ENCODE measurements around the gene GGA1.

DNA sequence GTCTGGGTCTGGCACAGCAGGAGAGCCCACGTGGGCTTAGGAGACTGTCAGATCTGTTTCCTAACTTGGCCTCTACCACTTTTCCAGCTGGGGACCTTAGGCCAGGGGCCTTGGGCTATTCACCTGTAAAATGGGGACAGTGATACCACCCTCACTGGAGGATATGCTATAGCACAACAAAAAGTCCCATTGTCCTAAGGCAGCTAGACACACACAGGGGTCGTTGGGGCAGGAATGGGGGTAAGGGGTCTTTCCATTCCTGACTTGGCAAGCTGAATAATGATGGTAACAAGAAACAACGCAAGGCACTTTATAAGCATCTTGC is 28.3 kb downstream of the GGA1 start:
- TF ChIP-seq, protein P1, sequence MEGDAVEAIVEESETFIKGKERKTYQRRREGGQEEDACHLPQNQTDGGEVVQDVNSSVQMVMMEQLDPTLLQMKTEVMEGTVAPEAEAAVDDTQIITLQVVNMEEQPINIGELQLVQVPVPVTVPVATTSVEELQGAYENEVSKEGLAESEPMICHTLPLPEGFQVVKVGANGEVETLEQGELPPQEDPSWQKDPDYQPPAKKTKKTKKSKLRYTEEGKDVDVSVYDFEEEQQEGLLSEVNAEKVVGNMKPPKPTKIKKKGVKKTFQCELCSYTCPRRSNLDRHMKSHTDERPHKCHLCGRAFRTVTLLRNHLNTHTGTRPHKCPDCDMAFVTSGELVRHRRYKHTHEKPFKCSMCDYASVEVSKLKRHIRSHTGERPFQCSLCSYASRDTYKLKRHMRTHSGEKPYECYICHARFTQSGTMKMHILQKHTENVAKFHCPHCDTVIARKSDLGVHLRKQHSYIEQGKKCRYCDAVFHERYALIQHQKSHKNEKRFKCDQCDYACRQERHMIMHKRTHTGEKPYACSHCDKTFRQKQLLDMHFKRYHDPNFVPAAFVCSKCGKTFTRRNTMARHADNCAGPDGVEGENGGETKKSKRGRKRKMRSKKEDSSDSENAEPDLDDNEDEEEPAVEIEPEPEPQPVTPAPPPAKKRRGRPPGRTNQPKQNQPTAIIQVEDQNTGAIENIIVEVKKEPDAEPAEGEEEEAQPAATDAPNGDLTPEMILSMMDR (IDR thresholded peaks at IDR 0.05 in 2 of 3, conservative IDR thresholded peaks at IDR 0.05 in 1 of 3; ENCODE audit: control insufficient read depth in 2 of 3, extremely low read depth in 1 of 3, insufficient read depth in 1 of 3, low read depth in 3 of 3, low read length in 3 of 3): no peak
- TF ChIP-seq MXI1 (IDR thresholded peaks at IDR 0.05; ENCODE audit: low read depth, low read length): no peak
- TF ChIP-seq, protein P2, sequence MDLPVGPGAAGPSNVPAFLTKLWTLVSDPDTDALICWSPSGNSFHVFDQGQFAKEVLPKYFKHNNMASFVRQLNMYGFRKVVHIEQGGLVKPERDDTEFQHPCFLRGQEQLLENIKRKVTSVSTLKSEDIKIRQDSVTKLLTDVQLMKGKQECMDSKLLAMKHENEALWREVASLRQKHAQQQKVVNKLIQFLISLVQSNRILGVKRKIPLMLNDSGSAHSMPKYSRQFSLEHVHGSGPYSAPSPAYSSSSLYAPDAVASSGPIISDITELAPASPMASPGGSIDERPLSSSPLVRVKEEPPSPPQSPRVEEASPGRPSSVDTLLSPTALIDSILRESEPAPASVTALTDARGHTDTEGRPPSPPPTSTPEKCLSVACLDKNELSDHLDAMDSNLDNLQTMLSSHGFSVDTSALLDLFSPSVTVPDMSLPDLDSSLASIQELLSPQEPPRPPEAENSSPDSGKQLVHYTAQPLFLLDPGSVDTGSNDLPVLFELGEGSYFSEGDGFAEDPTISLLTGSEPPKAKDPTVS (IDR thresholded peaks at IDR 0.05; ENCODE audit: low read depth, low read length): no peak
- no peak for TF ChIP-seq POLR2AphosphoS5 (IDR thresholded peaks at IDR 0.05; ENCODE audit: low read length)
- TF ChIP-seq KAT2A (conservative IDR thresholded peaks at IDR 0.05; ENCODE audit: control insufficient read depth, low read depth, low read length): no peak
- TF ChIP-seq POLR2A (IDR thresholded peaks at IDR 0.05; ENCODE audit: low read depth, low read length): no peak
- no peak for TF ChIP-seq MYB (IDR thresholded peaks at IDR 0.05; ENCODE audit: borderline replicate concordance, low read depth, low read length)
- no peak for TF ChIP-seq NRF1 (conservative IDR thresholded peaks at IDR 0.05; ENCODE audit: low read depth, low read length)

All from GM12878 (cell line).